ENCODE results near the gene BLVRB.
"Not testable (repeated sequence)": the region's sequence is repeated elsewhere in the genome, so short reads cannot be mapped to it uniquely, and the experiment has no call there.

Gene BLVRB

DNA sequence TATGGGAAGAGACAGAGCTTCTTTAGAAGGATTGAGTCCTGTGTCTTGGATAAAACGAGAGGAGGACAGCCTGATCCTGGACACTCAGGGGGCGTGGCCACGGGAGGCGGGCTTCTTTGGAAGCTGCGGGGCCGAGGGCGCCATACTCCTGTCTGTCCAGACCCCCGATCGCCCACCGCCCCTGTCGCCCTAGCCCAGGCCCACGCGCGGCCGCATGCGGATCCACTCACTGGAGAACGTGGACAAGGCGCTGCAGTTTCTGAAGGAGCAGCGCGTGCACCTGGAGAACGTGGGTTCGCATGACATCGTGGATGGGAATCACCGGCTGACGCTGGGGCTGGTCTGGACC is 24.3 kb upstream of the BLVRB start:
- in situ Hi-C loops (cut with MboI; ENCODE audit: low sequenced_read_pairs) = no loop called here

DNA sequence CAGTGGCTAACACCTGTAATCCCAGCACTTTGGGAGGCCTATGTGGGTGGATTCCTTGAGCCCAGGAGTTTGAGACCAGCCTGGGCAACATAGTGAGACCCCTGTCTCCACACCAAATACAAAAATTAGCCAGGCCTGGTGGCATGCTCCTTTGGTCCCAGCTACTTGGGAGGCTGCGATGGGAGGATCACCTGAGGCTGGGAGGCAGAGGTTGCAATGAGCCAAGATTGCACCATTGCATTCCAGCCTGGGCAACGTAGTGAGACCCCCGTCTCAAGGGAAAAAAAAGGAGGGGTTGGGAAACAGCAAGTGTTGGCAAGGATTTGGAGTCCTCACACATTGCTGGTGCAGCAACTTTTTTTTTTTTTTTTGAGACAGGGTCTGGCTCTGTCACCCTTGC is 20.5 kb upstream of the BLVRB start:
- in situ Hi-C loops (cut with MboI; ENCODE audit: low sequenced_read_pairs) = no loop called here

DNA sequence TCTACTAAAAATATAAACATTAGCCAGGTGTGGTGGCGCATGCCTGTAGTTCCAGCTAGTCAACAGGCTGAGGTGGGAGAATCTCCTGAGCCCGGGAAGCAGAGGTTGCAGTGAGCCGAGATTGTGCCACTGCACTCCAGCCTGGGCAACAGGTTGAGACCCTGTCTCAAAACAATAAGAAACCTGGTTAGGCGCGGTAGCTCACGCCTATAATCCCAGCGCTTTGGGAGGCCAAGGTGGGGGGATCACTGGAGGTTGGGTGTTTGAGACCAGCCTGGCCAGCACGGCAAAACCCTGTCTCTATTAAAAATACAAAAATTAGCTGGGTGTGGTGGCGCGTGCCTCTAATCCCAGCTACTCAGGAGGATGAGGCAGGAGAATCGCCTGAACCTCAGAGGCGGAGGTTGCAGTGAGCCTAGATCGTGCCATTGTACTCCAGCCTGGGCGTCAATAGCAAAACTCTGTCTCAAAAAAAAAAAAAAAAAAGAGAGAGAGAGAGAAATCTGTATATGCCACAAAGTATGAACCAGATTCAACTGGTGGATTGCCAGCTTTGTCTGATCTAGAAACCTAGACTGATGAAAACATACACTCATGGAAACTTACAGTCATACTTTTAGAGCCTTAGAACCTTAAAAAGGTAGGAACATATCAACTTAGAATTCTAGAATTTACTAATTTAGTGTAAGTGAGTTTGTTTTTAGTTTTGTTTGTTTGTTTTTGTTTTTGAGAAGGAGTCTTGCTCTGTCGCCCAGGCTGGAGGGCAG is 10.5 kb upstream of the BLVRB start:
- in situ Hi-C loops (cut with MboI; ENCODE audit: low sequenced_read_pairs) = not testable (repeated sequence)

DNA sequence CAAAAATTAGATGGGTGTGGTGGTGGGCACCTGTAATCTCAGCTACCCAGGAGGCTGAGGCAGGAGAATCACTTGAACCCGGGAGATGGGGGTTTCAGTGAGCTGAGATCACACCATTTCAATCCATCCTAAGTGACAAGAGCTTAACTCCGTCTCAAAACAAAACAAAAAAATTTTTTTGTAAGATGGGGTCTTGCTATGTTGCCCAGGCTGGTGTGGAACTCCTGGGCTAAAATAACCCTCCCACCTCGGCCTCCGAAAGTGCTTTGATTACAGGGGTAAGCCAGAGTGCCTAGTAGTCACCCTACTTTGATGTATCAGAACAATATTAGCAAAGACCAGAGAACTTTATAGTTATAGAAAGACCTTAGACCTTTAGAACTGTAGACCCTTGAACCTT is 9.2 kb upstream of the BLVRB start:
- in situ Hi-C loops (cut with MboI; ENCODE audit: low sequenced_read_pairs) = no loop called here

DNA sequence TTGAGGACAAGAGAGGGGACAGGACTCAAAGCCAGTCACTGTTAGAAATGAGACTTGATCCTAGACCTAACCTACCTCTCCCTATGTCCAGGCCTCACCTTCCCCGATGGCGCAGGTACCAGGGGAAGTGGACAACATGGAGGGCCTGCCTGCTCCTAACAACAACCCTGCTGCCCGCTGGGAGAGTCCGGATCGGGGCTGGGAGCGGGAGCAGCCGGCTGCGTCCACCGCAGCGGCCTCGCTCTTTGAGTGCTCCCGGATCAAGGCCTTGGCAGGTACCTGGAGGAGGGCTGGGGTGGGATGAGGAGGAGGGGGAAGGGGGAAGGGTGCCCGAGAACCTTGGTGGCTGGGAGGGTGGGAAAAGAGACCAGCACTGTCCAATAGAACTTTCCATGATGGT is 7.0 kb upstream of the BLVRB start:
- in situ Hi-C loops (cut with MboI; ENCODE audit: low sequenced_read_pairs) = no loop called here

DNA sequence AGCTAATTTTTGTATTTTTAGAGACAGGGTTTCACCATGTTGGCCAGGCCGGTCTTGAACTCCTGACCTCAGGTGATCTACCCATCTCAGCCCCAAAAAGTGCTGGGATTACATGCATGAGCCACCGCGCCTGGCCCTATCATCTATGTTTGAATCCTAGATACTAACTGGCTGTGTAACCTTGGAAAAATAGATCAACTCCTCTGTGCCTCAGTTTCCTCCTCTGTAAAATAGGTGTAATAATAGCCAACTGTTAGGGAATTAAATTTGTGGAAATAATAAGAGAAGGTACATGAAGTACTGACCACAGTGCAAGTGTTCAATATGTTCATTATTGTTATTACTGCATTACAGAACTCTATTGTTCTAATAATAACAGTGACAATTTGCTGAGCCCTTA is 5.6 kb upstream of the BLVRB start:
- in situ Hi-C loops (cut with MboI; ENCODE audit: low sequenced_read_pairs) = no loop called here

DNA sequence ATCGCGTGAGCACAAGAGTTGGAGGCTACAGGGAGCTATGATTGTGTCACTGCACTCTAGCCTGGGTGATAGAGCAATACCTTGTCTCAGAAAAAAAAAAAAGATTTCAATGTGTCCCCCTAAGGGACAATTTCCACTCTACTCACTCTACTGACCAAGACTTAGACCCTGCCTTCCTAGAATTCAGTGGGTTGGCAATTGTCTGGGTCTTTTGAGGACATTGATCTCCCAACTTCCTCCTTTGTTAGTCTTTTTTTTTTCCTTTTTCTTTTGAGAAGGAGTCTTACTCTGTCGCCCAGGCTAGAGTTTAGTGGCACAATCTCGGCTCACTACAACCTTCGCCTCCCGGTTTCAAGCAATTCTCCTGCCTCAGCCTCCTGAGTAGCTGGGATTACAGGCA is 3.5 kb upstream of the BLVRB start:
- in situ Hi-C loops (cut with MboI; ENCODE audit: low sequenced_read_pairs) = no loop called here

DNA sequence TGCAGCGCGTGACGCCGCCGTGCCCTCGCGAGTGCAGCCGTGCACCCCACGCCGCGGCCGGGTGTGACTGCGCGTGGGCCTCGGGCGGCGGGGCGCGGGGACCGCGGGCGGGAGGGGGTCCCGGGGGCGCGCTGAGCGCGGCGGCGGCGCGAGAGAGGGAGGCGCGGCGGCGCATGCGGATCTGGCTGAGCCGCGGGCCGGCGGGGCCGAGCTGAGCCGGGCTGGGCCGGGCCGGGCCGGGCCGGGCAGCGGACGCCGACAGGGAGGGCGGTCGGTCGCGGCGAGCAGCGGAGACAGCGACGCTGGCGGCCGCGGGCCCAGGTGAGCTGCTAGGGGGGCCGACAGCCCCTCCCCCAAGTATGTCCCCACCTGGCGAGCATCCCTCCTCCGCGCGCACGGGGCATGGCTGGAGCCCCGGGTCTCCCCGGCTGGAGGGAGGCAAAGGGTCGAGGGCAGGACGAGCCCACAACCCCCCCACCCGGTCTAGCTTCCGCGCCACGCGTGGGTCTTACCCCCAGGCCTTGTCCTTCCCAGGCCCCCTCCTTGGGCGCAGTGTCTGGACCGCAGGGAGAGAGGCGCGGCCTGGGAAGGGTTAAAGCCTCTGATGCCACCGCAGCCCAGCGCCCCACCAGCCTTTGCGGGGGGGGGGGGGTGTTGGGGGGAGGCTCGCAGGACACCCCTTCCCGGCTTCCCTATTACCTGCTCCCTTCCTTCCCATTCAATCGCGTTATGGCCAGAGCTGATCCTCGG is 1.6 kb upstream of the BLVRB start, which contains the start of gene SPTBN4:
TSS of gene SPTBN4 (plus strand) at position 17 of the 750 bp plus-strand sequence. CDS start 5,621 bp downstream, outside the sequence.
- in situ Hi-C loops (cut with MboI; ENCODE audit: low sequenced_read_pairs) = no loop called here

DNA sequence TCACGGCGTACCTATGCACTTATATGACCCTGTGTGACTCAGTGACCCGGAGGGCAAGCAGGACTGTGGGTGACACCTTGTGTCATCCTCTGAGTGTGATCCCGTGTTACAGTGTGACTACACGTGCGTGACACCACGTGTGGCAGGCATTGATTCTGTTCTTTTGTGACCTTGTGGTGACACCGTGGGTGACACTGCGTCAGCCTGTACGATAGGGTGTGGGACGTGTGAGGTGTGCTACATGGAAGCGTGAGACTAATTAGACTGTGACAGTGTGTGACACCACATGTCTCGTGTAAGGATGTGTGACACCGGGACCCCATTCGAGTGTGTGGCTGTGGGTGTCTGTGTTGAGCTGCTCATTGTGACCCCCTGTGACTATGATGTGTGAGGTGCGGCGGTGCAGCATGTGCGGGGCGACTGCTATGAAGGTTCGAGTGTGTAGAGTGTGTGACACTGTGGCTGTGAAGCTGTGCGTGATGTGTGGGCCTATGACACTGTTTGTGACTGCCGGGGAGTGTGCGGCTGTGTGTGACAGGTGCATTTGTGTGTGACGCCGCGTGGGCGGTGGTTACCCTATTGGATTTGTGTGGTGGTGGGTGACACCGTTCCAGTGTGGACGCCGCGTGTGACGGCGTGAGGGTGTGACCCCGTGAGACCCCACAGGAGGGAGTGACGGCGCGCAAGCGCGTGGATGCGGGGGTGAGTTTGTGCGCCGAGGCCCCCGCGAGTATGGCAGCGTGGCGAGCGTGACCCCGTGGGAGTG is 857 bp upstream of the BLVRB start:
- in situ Hi-C loops (cut with MboI; ENCODE audit: low sequenced_read_pairs) = no loop called here

DNA sequence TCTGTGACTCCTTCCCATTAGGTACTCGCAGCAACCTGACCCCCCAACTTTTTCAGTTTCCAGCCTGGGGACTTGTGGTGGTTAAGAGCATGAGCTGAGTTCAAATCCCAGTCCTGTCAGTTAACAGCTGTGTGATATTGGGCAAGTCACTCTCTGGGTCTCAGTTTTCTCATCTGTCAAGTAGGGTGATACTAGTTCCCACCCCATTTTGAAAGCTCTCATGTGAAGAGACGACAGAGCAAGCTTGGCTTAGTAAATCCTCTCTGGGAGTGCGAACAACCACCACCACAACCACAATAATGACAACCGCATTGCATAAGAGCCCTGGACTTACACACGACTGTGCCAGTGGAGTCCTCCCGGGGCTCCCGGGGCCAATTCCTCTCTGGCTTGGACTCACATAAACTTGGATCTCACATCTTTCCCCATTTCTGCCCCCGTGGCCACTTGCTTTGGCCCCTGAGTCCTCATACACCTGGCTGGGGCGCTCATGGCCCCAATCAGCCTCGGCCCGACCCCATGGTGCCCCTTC is 454 bp downstream of the BLVRB start:
- in situ Hi-C loops (cut with MboI; ENCODE audit: low sequenced_read_pairs) = no loop called here

DNA sequence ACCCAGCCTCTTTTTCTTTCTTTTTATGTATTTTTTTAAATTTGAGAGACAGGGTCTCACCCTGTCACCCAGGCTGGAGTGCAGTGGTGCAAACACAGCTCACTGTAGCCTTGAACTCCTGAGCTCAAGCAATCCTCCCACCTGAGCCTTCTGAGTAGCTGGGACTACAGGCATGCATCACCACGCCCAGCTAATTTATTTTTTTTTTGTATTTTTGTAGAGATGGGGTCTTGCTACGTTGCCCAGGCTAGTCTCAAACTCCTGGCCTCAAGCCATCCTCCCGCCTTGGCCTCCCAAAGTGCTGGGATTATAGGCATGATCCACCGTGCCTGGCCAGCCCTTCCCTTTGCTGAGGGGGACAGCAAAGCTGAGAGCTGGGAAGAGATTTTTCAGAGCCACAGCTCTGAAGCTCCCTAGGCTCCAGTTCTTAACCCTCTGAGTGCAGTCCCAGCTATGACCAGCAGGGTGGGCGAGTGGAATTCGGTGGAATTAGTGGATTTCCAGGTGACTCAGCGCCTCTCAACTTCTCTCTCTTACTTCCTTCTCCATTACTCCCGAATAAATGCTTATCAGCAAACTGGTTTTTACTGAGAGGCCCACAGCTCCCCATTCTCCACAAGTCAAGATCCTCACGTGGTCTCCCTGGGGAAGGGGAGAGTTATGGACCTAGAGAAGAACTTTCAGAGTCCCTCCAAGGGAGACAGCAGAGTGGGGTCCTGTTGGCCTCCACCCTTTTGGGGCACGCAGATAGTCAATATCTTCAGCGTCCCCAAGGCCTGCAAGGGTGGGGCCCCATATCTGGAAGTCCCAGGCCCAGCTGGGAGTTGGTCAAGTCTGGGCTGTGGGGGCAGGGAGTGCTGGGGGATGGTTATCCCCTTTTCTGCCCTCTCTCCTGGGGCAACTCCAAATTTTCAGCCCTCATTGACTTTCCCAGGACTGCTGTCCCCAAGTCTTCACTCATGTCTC is 1.2 kb downstream of the BLVRB start:
- in situ Hi-C loops (cut with MboI; ENCODE audit: low sequenced_read_pairs) = no loop called here

DNA sequence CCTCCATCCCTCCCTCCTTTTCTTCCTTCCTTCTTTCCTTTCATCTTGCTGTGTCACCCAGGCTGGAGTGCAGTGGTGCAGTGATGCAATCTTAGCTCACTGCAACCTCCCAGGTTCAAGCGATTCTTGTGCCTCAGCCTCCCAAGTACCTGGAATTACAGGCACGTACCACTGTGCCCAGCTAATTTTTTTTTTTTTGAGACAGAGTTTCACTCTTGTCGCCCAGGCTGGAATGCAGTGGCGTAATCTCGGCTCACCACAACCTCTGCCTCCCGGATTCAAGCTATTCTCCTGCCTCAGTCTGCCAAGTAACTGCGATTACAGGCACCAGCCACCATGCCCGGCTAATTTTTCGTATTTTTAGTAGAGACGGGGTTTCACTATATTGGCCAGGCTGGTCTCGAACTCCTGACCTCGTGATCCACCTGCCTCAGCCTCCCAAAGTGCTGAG is 1.9 kb downstream of the BLVRB start:
- in situ Hi-C loops (cut with MboI; ENCODE audit: low sequenced_read_pairs) = not testable (repeated sequence)

DNA sequence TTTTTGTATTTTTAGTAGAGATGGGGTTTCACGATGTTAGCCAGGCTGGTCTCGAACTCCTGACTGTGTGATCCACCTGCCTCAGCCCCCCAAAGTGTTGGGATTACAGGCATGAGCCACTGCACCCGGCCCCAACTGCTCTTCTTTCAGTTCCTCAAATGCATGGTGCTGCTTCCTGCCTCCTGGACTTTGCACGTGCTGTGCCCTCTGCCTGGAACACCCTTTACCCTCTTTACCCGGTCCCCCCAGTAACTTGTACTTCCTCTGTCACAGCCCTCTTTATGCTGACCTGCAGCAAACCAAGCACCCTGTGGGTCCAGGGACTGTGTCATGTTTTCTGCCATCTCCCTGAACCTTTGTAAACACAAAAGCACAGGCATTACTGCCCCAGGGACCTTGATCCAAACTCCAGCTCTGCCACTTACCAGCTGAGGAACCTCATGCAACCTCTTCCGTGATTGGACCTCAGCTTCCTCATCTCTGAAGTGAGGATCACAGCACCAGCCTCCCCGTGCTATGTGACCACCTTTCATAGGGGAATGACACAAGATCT is 3.8 kb downstream of the BLVRB start:
- in situ Hi-C loops (cut with MboI; ENCODE audit: low sequenced_read_pairs) = no loop called here

DNA sequence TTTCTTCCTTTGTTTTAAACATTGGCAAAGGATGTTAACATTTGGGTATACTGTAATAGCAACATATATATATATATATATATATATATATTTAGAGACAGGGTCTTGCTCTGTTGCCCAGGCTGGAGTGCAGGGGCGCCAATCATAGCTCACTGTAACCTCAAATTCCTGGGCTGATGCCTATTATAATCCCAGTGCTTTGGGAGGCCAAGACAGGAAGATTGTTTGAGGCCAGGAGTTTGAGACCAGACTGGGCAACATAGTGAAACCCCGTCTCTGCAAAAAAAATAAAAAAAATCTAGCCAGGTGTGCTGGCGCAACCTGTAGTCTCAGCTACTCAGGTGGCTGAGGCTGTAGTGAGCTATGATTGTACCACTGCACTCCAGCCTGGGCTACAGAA is 5.4 kb downstream of the BLVRB start:
- in situ Hi-C loops (cut with MboI; ENCODE audit: low sequenced_read_pairs) = no loop called here

DNA sequence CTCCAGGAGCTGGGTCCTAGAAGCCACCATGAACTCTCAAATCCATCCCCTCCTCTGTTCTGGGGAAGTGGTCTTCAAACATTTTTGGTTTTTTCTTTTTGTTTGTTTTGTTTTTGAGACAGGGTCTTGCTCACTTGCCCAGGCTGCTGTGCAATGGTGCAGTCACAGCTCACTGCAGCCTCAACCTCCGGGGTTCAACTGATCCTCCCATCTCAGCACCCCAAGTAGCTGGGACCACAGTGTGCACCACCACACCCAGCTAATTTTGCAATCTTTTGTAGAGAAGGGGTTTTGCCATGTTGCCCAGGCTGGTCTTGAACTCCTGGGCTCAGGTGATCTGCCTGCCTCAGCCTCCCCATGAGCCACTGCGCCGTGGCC is 7.0 kb downstream of the BLVRB start:
- in situ Hi-C loops (cut with MboI; ENCODE audit: low sequenced_read_pairs) = no loop called here

DNA sequence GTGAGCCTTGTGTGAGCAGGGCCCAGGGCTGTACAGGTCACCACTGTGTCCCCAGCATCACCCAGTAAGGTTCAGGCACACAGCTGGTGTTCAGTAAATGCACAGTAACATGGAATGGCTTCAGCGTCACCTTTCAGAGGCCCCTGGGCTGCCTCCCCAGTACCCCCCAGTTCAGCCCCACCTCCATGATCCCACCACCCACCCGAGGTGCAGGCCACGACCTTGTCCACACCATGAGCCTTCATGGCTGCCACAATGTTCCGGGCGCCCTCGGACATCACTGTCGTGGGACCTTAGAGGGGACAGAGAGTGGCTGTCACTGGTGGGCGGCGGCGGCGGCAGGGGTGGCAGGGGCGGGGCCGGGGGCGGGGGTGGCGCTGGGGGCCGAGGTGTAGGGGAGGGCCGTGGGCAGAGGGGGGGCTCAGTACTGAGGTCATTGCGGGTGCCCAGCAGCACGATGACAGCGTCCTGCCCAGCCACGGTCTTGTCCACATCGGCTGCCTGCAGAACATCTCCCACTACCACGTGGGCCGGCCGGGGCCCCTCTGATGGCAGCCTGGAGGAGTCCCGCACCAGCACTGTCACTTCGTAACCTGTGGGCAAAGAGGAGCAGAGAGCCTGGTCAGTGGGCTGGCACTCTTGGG is 7.5 kb downstream of the BLVRB start:
- in situ Hi-C loops (cut with MboI; ENCODE audit: low sequenced_read_pairs) = no loop called here

DNA sequence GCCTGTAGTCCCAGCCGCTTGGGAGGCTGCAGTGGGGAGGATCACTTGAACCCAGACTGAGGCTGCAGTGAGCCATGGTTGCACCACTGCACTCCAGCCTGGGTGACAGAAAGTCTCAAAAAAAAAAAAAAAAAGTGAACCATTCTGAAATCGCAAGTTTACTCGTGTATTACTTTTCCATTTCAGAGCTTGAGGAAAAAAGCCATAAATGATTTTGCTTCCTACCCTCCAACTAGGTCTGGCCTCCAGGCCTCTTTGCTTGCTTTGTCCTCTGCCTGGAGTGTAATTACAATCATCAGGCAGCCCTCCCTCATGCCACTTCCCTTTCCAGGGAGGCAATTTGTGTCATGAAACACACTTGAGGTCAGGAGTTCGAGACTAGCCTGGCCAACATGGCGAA is 8.5 kb downstream of the BLVRB start:
- in situ Hi-C loops (cut with MboI; ENCODE audit: low sequenced_read_pairs) = no loop called here

DNA sequence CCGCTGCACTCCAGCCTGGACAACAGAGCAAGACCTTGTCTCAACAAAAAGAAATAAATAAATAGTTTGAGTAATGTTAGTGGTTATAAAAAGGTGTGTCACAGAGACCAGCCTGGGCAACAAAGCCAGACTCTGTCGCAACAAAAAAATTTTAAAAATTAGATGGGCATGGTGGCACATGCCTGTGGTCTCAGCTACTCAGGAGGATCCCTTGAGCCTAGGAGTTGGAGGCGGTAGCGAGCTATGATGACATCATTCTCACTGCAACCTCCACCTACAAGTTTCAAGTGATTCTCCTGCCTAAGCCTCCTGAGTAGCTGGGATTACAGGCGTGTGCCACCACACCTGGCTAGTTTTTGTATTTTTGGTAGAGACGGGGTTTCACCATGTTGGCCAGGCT is 11.6 kb downstream of the BLVRB start:
- in situ Hi-C loops (cut with MboI; ENCODE audit: low sequenced_read_pairs) = not testable (repeated sequence)

DNA sequence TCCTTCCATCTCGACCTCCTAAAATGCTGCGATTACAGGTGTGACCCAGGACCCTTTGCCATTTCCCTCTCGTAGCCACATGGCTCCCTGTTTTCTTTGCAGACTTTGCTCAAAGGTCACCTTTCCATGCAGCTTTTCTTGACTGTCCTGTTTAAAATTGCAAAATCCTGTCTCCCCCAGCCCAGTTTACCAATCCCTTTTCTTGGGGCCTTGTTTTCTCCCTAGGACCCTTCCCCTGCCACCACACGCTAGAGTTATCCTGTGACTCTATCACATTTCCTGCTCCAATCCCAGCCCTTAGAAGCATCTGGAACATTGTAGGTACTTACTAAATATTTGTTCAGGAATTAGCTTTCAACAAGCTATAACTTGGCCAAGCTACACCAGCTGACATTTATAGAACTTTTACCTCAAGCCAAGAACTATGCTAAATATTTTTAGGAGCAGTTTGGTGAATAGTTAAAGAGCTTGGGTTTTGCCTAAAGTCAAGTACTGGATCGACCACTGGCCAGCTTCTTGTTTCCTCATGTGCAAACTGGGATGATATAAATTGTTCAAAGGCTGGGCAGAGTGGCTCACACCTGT is 12.3 kb downstream of the BLVRB start:
- in situ Hi-C loops (cut with MboI; ENCODE audit: low sequenced_read_pairs) = no loop called here
